Activated T-cell treated with anti-CD3 and anti-CD28 coated beads, Interleukin-2, amount 50 U/mL, for 4 hours (primary cell): Measurements from ENCODE around the gene PRELID2. TPM values are rescaled to one million over a fixed set of nuclear protein-coding genes. Genes with fewer than 3 reads are reported as not detected.
"Not testable (repeated sequence)": the region's sequence is repeated elsewhere in the genome, so short reads cannot be mapped to it uniquely, and the experiment has no call there.

Experiments
- ATAC-seq, 2 donors: fragments of 200-7000 bp; cut with Tn5 transposase; one replicate each; pipeline ENCODE4 v1.10.0; 2021
- DNase-seq: peaks from one replicate; pipeline ENCODE4 v3.0.0-alpha.2; 2020
- H3K27me3 Mint-ChIP-seq: one replicate; pipeline ENCODE4 v1.8.0; 2021; ENCODE audit warnings: low read depth, mixed read lengths
- H3K36me3 Mint-ChIP-seq: one replicate; pipeline ENCODE4 v1.8.0; 2022; ENCODE audit warnings: mixed read lengths; ENCODE audit not compliant: insufficient read depth
- H3K4me1 Mint-ChIP-seq: one replicate; pipeline ENCODE4 v1.8.0; 2021; ENCODE audit warnings: low read depth, mixed read lengths
- H3K4me3 Mint-ChIP-seq: one replicate; pipeline ENCODE4 v1.8.0; 2021; ENCODE audit warnings: mild to moderate bottlenecking, moderate library complexity, mixed read lengths
- H3K9me3 Mint-ChIP-seq: one replicate; pipeline ENCODE4 v1.8.0; 2021; ENCODE audit warnings: mixed read lengths
- total RNA-seq, 3 donors: library from RNA; stranded (reverse); gene quantifications; one replicate each; pipeline ENCODE4 v1.2.1, GENCODE V29; 2021

Gene PRELID2
- total RNA-seq, 3 donors from 2014 or later: 0.82 to 1.0 (median 1.0) TPM

DNA sequence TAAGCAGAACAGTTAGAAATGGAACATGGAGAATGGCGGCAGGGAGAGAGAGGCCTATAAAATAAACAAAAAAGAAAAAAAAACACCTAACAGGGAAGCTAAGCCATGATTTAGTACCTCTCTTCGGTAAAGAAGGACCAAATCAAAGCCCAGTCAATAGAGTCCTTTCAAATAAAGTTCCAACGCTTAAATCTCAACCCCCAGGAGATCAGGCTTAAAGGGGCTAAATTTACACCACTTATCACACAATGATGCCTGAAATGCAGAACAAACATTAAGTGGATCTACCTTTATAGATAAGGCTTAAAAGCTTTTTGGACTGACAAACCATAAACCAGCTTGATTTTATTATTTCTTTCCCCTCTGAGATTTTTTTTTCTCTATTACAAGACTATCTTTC is 66.3 kb downstream of the PRELID2 start:
- Mint-ChIP-seq H3K36me3 (no peaks in the 10 kb centered on the region), H3K4me3 (no peak overlapping the region)
- ATAC-seq: no peak

GRCh38 chr5:145764325-145764724 is 70.8 kb downstream of the PRELID2 start:
- Mint-ChIP-seq H3K9me3 (no peaks in the 10 kb centered on the region), H3K4me3 (no peak overlapping the region)
- DNase-seq: no peak

More for the DNA sequence above, 66.3 kb downstream of the PRELID2 start:
- DNase-seq: no peak
- H3K27me3 Mint-ChIP-seq: no peaks in the 10 kb centered on the region
- peaks cover 3% of the 10 kb centered on the region for H3K9me3 Mint-ChIP-seq
- H3K4me1 Mint-ChIP-seq: no peaks in the 10 kb centered on the region

GRCh38 chr5:145762833-145763232 is 72.3 kb downstream of the PRELID2 start:
- no peaks in the 10 kb centered on the region for H3K9me3 Mint-ChIP-seq
- no peaks in the 10 kb centered on the region for H3K4me1 Mint-ChIP-seq
- no peak for DNase-seq
- no peaks in the 10 kb centered on the region for H3K27me3 Mint-ChIP-seq
- no peaks in the 10 kb centered on the region for H3K36me3 Mint-ChIP-seq
- ATAC-seq: no peak
- no peak overlapping the region for H3K4me3 Mint-ChIP-seq

More at GRCh38 chr5:145764325-145764724, 70.8 kb downstream of the PRELID2 start:
- Mint-ChIP-seq H3K4me1 (no peaks in the 10 kb centered on the region), H3K36me3 (no peaks in the 10 kb centered on the region), H3K27me3 (no peaks in the 10 kb centered on the region)
- ATAC-seq: no peak

DNA sequence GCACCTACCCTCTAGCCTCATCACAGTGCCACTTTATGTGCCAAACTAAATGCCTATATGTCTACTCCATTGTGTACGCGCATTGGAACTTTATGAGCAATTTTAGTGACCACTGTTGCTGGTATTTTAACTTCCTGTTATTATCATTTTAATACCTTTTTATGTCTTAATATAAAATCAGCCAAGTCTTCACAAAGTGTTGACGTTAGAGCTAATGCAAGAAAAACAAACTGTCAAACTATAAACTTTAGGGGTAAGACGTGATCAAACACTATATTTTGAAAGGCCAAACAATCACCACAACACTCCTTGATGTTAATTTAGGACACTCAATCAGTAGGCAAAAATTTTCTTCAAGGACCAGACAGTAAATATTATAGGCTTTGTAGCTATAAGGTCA is 73.9 kb downstream of the PRELID2 start:
- Mint-ChIP-seq H3K36me3 (no peaks in the 10 kb centered on the region), H3K27me3 (no peaks in the 10 kb centered on the region), H3K9me3 (no peaks in the 10 kb centered on the region), H3K4me1 (no peaks in the 10 kb centered on the region), H3K4me3 (no peak overlapping the region)
- ATAC-seq (no peak), DNase-seq (no peak)

GRCh38 chr5:145760660-145761059 is 74.5 kb downstream of the PRELID2 start:
- Mint-ChIP-seq H3K36me3 (no peaks in the 10 kb centered on the region), H3K27me3 (no peaks in the 10 kb centered on the region), H3K4me1 (no peaks in the 10 kb centered on the region), H3K4me3 (no peak overlapping the region), H3K9me3 (no peaks in the 10 kb centered on the region)
- DNase-seq (no peak), ATAC-seq (no peak)

DNA sequence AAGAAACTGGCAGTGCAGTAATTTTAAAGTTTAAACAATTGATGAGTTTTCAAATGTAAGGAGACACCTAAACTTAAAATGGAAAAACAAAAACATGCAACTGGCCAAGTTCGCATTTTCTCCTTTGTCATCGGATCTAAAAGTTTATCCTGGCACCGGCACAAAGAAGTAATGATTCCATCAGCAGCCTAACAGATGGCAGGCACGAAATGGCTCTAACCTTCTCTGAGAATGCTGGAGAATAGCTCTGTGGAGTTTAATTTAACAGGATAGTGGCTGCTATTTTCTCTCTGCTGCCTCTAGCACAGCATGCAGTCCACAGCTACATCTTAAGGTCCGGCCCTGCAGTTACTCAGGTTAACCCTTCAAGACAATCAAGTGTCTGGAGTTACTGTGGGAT is 82.2 kb downstream of the PRELID2 start:
- Mint-ChIP-seq H3K27me3 (no peaks in the 10 kb centered on the region), H3K9me3 (peaks cover 9% of the 10 kb centered on the region)
- DNase-seq: no peak

DNA sequence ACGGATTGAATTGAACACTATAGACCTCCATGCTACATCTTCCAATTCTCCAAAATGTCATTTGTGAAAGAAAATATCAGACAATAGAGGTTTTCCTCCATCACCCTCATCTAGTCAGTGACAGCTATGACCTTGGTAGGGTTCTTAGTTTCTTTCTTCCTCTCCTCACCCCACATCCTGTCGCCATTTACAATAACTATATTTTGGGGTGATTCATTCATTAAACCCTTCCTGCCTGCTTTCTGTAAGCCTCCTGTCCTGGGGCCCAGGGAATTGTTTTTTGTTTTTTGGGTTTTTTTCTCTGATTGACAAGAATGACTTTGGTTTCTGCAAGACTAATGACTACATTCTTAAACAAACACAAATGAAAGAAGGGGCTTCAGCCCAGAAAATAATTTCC is 82.6 kb downstream of the PRELID2 start:
- Mint-ChIP-seq H3K4me3 (no peak overlapping the region), H3K4me1 (no peaks in the 10 kb centered on the region), H3K27me3 (no peaks in the 10 kb centered on the region), H3K36me3 (no peaks in the 10 kb centered on the region), H3K9me3 (peaks cover 9% of the 10 kb centered on the region)
- DNase-seq (no peak), ATAC-seq (no peak)

More for the DNA sequence above, 82.2 kb downstream of the PRELID2 start:
- H3K4me1 Mint-ChIP-seq: no peaks in the 10 kb centered on the region
- no peak overlapping the region for H3K4me3 Mint-ChIP-seq
- no peak for ATAC-seq
- no peaks in the 10 kb centered on the region for H3K36me3 Mint-ChIP-seq

- DNase-seq (no peak), ATAC-seq (no peak)
- H3K9me3 Mint-ChIP-seq: peaks cover 9% of the 10 kb centered on the region
- H3K4me1 Mint-ChIP-seq: no peaks in the 10 kb centered on the region
- H3K36me3 Mint-ChIP-seq: no peaks in the 10 kb centered on the region
- H3K27me3 Mint-ChIP-seq: no peaks in the 10 kb centered on the region
- no peak overlapping the region for H3K4me3 Mint-ChIP-seq
Measured at GRCh38 chr5:145750199-145750598, 84.9 kb downstream of the PRELID2 start.

- no peak overlapping the region for H3K4me3 Mint-ChIP-seq
- peaks cover 12% of the 10 kb centered on the region for H3K9me3 Mint-ChIP-seq
- no peaks in the 10 kb centered on the region for H3K4me1 Mint-ChIP-seq
- ATAC-seq (peak; percentile 14 to 23), DNase-seq (no peak)
- no peaks in the 10 kb centered on the region for H3K27me3 Mint-ChIP-seq
- H3K36me3 Mint-ChIP-seq: no peaks in the 10 kb centered on the region
Measured at GRCh38 chr5:145743396-145744061, 91.6 kb downstream of the PRELID2 start.

DNA sequence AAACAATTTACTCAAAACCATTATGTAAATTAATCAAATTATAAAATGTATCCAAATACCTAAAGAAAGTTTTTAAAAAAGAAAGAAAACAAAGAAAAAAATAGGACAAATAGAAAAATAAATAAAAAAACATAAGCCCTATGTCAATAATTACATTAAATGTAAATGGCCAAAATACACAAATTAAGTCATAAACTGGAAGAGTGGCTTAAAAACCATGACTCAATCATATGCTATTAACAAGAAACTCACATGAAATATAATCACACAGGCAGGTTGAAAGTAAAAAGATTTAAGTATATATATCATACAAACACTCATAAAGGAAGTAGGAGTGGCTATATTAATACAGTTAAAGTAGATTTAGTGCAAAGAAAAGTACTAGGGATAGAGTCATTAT is 95.3 kb downstream of the PRELID2 start:
- Mint-ChIP-seq H3K4me1 (no peaks in the 10 kb centered on the region), H3K36me3 (no peaks in the 10 kb centered on the region), H3K4me3 (no peak overlapping the region), H3K9me3 (peaks cover 13% of the 10 kb centered on the region), H3K27me3 (no peaks in the 10 kb centered on the region)
- DNase-seq (no peak), ATAC-seq (no peak)

DNA sequence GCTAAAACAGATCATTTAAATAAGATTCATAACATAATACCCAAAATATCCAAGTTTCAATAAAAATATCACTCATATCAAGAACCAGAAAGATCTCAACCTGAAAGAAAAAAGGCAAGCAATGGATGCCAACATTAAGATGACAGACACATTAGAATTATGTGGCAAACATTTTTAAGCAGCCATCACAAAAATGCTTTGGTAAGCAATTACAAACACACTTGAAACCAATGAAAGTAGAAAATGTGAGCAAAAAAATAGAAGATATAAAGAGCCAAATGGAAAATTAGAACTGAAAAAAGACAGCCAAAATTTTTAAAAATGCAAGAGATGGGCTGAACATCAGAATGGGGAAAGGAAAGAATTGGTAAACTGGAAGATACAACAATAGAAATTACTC is 96.9 kb downstream of the PRELID2 start:
- no peaks in the 10 kb centered on the region for H3K36me3 Mint-ChIP-seq
- no peaks in the 10 kb centered on the region for H3K4me1 Mint-ChIP-seq
- peaks cover 13% of the 10 kb centered on the region for H3K9me3 Mint-ChIP-seq
- no peak for ATAC-seq
- DNase-seq: no peak
- H3K27me3 Mint-ChIP-seq: no peaks in the 10 kb centered on the region
- H3K4me3 Mint-ChIP-seq: no peak overlapping the region

GRCh38 chr5:145737578-145737977 is 97.6 kb downstream of the PRELID2 start:
- DNase-seq (no peak), ATAC-seq (no peak)
- Mint-ChIP-seq H3K4me1 (no peaks in the 10 kb centered on the region), H3K36me3 (peaks cover 2% of the 10 kb centered on the region), H3K9me3 (peaks cover 11% of the 10 kb centered on the region), H3K4me3 (no peak overlapping the region), H3K27me3 (no peaks in the 10 kb centered on the region)

- H3K4me1 Mint-ChIP-seq, DNase-seq, H3K36me3 Mint-ChIP-seq: not testable (repeated sequence)
Measured at GRCh38 chr5:145729956-145730355, 105.2 kb downstream of the PRELID2 start.

DNA sequence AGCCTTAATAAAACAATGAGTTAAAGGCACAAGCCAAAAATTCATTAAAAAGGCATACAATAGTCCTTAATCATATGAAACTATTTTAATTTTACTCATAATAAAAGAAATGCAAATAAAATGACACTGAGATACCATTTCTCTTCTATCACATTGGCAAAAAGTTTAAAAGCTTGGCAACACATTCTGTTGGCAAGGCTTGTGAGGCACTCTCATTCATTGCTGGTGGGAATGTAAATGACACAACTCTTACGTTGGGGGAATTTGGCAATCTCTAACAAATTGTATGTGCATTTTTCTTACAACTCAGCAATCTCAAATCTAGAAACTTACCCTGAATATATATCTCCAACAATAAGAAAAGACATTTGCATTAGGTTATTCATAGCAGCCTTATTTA is 111.6 kb downstream of the PRELID2 start:
- Mint-ChIP-seq H3K4me1 (no peaks in the 10 kb centered on the region), H3K4me3 (no peak overlapping the region), H3K9me3 (peaks cover 12% of the 10 kb centered on the region), H3K27me3 (no peaks in the 10 kb centered on the region), H3K36me3 (no peaks in the 10 kb centered on the region)
- DNase-seq (no peak), ATAC-seq (no peak)

More at GRCh38 chr5:145729956-145730355, 105.2 kb downstream of the PRELID2 start:
- ATAC-seq, H3K27me3 Mint-ChIP-seq, H3K4me3 Mint-ChIP-seq: not testable (repeated sequence)
- H3K9me3 Mint-ChIP-seq: peaks cover 21% of the 10 kb centered on the region

- peaks cover 3% of the 10 kb centered on the region for H3K9me3 Mint-ChIP-seq
- no peak for ATAC-seq
- H3K4me3 Mint-ChIP-seq: no peak overlapping the region
- H3K36me3 Mint-ChIP-seq: no peaks in the 10 kb centered on the region
- no peaks in the 10 kb centered on the region for H3K27me3 Mint-ChIP-seq
- no peaks in the 10 kb centered on the region for H3K4me1 Mint-ChIP-seq
- no peak for DNase-seq
Measured at GRCh38 chr5:145718956-145719355, 116.2 kb downstream of the PRELID2 start.
